Liver (tissue), 9 donors: ENCODE results near the gene GARIN5A. TPM values are rescaled to one million over a fixed set of nuclear protein-coding genes. Genes with fewer than 3 reads are reported as not detected.

Experiments
- DNase-seq: peaks from one replicate; pipeline ENCODE4 v3.0.0-alpha.2; 2017; ENCODE audit warnings: low spot score
- H3K27ac ChIP-seq, 2 donors: one replicate each; pipeline ENCODE4 v1.7.0; 2013; ENCODE audit warnings: inconsistent platforms in 2 of 2, low read length in 2 of 2, control low read depth in 1 of 2, low read depth in 1 of 2, mild to moderate bottlenecking in 1 of 2
- H3K27me3 ChIP-seq, 4 donors: one replicate each; pipeline versions ENCODE4 v1.6.1 to v1.7.0; 2013; ENCODE audit warnings: low read length in 3 of 4, inconsistent platforms in 1 of 4, mild to moderate bottlenecking in 1 of 4, moderate library complexity in 1 of 4; ENCODE audit not compliant: control insufficient read depth in 4 of 4, insufficient read depth in 4 of 4
- H3K36me3 ChIP-seq, 4 donors: one replicate each; pipeline versions ENCODE4 v1.6.1 to v1.7.0; 2013; ENCODE audit warnings: low read length in 3 of 4, mild to moderate bottlenecking in 3 of 4, low read depth in 1 of 4, moderate library complexity in 1 of 4; ENCODE audit not compliant: control insufficient read depth in 4 of 4, insufficient read depth in 3 of 4
- H3K4me1 ChIP-seq, 4 donors: one replicate each; pipeline versions ENCODE4 v1.6.1 to v1.7.0; 2013; ENCODE audit warnings: low read length in 3 of 4, mild to moderate bottlenecking in 3 of 4, moderate library complexity in 1 of 4; ENCODE audit not compliant: control insufficient read depth in 4 of 4, insufficient read depth in 4 of 4
- H3K4me3 ChIP-seq, 3 donors: one replicate each; pipeline versions ENCODE4 v1.6.1 to v1.7.0; 2013; ENCODE audit warnings: low read length in 3 of 3, control low read depth in 1 of 3, low read depth in 1 of 3, mild to moderate bottlenecking in 1 of 3
- H3K9ac ChIP-seq, 2 donors: one replicate each; pipeline ENCODE4 v1.7.0; 2013; ENCODE audit warnings: low read length in 2 of 2, mild to moderate bottlenecking in 2 of 2, moderate library complexity in 2 of 2, control low read depth in 1 of 2, low read depth in 1 of 2
- H3K9me3 ChIP-seq, 4 donors: one replicate each; pipeline versions ENCODE4 v1.6.1 to v1.7.0; 2013; ENCODE audit warnings: low read length in 3 of 4; ENCODE audit not compliant: control insufficient read depth in 4 of 4
- FOXA1 ChIP-seq: IDR thresholded peaks from 2 replicates; pipeline ENCODE4 v1.6.1; 2016; ENCODE audit warnings: antibody characterized with exemption
- FOXA2 ChIP-seq: IDR thresholded peaks from 2 replicates; pipeline ENCODE4 v1.6.1; 2016; ENCODE audit warnings: antibody characterized with exemption
- GABPA ChIP-seq, 2 donors: IDR thresholded peaks in 1 of 2; conservative IDR thresholded peaks in 1 of 2; 2 replicates each; pipeline ENCODE4 v1.6.1; 2016; ENCODE audit warnings: antibody characterized with exemption in 2 of 2, mild to moderate bottlenecking in 1 of 2, moderate library complexity in 1 of 2
- HNF4G ChIP-seq: IDR thresholded peaks from 2 replicates; pipeline ENCODE4 v1.6.1; 2016; ENCODE audit warnings: antibody characterized with exemption
- RAD21 ChIP-seq, 2 donors: IDR thresholded peaks; 2 replicates each; pipeline ENCODE4 v1.6.1; 2016; ENCODE audit warnings: antibody characterized with exemption in 2 of 2, mild to moderate bottlenecking in 2 of 2
- SP1 ChIP-seq: IDR thresholded peaks from 2 replicates; pipeline ENCODE4 v1.6.1; 2018; ENCODE audit warnings: antibody characterized with exemption, mild to moderate bottlenecking
- TAF1 ChIP-seq: conservative IDR thresholded peaks from 2 replicates; pipeline ENCODE4 v1.6.1; 2016; ENCODE audit warnings: antibody characterized with exemption, mild to moderate bottlenecking
- WGBS: extraction: QIAGEN DNeasy Blood & Tissue Kit; methylation state at CpG from one replicate; pipeline ENCODE4 v1.1.7; 2013; 5-methylcytosine and 5-hydroxymethylcytosine counted together
- polyA plus RNA-seq, 2 donors: library from polyadenylated mRNA; stranded (reverse) in 1 of 2; unstranded in 1 of 2; fragments of 200-250 nt in 1 of 2; fragments of >200 nt in 1 of 2; fragmentation: Nextera tagmentation in 1 of 2; extraction: Ambion mirVana in 1 of 2; gene quantifications; one replicate each; pipeline versions ENCODE4 v1.2.1 to v1.2.3, GENCODE V29; 2013 to 2015
- total RNA-seq, 2 donors: library from RNA; depleted of rRNA; stranded (reverse); fragments of >200 nt; gene quantifications; one replicate each; pipeline ENCODE4 v1.2.3, GENCODE V29; 2014
- TF ChIP-seq, protein P1 (sequence below): IDR thresholded peaks from 2 replicates; pipeline ENCODE4 v1.6.1; 2016; ENCODE audit warnings: antibody characterized with exemption, mild to moderate bottlenecking
- TF ChIP-seq, protein P2 (sequence below): IDR thresholded peaks from 2 replicates; pipeline ENCODE4 v1.6.1; 2016; ENCODE audit warnings: antibody characterized with exemption
- TF ChIP-seq, protein P3 (sequence below): fragments of 150-350 bp; IDR thresholded peaks from 2 replicates; pipeline ENCODE4 v1.5.1; 2017; ENCODE audit warnings: improper control_type of control experiment, low read depth, low read length; ENCODE audit not compliant: missing input control
- TF ChIP-seq, protein P4 (sequence below): IDR thresholded peaks from 2 replicates; pipeline ENCODE4 v1.6.1; 2016; ENCODE audit warnings: antibody characterized with exemption
- donor health status: healthy.
- donor health status: healthy.
- donor health status: healthy.
- donor health status: healthy.
- donor health status: healthy.

Gene GARIN5A
- total and polyA plus RNA-seq, 4 donors = 0.42 to 1.7 (median 1.1) TPM

DNA sequence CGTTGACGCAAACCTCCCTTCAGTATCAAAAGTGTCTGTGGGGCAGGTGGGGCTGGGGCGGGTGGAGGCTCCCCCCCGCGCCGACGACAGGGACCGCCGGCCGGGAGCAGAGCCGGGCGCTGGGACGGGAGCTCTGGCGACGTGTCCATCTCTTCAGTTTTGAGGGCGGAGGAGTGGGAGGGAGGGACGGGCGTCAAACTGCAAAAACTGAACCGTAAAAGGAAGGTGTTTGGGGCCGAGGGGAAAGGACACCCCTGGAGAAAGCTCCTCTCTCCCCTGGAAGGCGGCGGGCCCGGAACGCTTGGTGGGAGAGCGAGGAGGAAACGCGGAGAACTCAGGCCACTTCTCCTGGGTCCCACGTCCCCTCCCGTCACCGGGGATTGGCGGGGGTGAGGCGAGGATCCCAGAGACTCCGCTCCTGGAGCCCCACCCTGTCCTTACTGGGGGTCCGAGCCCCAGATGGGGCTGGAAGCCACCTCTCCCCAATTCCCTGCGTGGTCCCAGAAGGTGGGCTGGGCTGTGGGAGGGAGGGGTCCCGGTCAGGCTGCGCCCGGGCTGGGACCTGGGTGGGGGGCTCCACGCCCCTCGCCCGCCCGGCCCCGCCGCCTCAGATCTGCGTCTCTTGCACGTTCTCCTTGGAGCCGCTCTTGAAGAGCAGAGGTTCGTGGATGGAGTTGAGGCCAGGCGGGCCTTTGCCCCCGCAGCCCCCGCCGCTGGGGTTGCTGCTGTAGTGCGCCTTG is 40.5 kb upstream of the GARIN5A start:
- Histone ChIP-seq H3K9ac (no peak overlapping the region), H3K9me3 (no peaks in the 10 kb centered on the region), H3K36me3 (no peaks in the 10 kb centered on the region), H3K27me3 (no peaks in the 10 kb centered on the region), H3K27ac (no peak overlapping the region), H3K4me3 (no peak overlapping the region), H3K4me1 (peaks cover 6 to 14% (median 10%) of the 10 kb centered on the region in 4 donors)
- no peak for DNase-seq
- 62% methylated on average over 53 of the region's 53 CpGs for WGBS
- no peak for TF ChIP-seq SP1
- TF ChIP-seq, protein P1, sequence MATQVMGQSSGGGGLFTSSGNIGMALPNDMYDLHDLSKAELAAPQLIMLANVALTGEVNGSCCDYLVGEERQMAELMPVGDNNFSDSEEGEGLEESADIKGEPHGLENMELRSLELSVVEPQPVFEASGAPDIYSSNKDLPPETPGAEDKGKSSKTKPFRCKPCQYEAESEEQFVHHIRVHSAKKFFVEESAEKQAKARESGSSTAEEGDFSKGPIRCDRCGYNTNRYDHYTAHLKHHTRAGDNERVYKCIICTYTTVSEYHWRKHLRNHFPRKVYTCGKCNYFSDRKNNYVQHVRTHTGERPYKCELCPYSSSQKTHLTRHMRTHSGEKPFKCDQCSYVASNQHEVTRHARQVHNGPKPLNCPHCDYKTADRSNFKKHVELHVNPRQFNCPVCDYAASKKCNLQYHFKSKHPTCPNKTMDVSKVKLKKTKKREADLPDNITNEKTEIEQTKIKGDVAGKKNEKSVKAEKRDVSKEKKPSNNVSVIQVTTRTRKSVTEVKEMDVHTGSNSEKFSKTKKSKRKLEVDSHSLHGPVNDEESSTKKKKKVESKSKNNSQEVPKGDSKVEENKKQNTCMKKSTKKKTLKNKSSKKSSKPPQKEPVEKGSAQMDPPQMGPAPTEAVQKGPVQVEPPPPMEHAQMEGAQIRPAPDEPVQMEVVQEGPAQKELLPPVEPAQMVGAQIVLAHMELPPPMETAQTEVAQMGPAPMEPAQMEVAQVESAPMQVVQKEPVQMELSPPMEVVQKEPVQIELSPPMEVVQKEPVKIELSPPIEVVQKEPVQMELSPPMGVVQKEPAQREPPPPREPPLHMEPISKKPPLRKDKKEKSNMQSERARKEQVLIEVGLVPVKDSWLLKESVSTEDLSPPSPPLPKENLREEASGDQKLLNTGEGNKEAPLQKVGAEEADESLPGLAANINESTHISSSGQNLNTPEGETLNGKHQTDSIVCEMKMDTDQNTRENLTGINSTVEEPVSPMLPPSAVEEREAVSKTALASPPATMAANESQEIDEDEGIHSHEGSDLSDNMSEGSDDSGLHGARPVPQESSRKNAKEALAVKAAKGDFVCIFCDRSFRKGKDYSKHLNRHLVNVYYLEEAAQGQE = no peak
- no peak for TF ChIP-seq TAF1

DNA sequence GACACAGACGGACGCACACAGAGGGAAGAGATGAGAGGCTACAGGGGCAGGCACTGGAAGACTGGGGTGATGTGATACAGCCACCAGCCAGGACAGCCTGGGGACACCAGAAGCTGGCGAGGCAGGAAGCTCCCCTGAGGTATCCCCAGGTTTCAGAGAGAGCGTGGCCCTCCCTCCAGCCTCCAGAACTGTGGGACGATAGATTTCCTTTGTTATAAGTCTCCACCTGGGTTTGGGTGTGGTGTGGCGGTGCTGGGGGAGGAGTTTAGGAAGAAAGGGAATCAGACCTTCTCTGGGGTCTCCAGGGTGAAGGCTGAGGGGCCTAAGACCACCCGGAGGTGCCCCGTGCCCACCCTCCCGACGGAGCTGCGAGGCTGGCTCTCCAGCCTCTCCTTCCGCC is 39.8 kb upstream of the GARIN5A start:
- TF ChIP-seq FOXA2 = no peak
- TF ChIP-seq, protein P2, sequence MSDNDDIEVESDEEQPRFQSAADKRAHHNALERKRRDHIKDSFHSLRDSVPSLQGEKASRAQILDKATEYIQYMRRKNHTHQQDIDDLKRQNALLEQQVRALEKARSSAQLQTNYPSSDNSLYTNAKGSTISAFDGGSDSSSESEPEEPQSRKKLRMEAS = no peak
- TF ChIP-seq HNF4G = no peak
- TF ChIP-seq, protein P3, sequence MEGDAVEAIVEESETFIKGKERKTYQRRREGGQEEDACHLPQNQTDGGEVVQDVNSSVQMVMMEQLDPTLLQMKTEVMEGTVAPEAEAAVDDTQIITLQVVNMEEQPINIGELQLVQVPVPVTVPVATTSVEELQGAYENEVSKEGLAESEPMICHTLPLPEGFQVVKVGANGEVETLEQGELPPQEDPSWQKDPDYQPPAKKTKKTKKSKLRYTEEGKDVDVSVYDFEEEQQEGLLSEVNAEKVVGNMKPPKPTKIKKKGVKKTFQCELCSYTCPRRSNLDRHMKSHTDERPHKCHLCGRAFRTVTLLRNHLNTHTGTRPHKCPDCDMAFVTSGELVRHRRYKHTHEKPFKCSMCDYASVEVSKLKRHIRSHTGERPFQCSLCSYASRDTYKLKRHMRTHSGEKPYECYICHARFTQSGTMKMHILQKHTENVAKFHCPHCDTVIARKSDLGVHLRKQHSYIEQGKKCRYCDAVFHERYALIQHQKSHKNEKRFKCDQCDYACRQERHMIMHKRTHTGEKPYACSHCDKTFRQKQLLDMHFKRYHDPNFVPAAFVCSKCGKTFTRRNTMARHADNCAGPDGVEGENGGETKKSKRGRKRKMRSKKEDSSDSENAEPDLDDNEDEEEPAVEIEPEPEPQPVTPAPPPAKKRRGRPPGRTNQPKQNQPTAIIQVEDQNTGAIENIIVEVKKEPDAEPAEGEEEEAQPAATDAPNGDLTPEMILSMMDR = no peak
- TF ChIP-seq GABPA (IDR thresholded peaks at IDR 0.05 in 1 of 2, conservative IDR thresholded peaks at IDR 0.05 in 1 of 2) = no peak
- no peak for TF ChIP-seq TAF1
- TF ChIP-seq, protein P1 = no peak
- TF ChIP-seq, protein P4, sequence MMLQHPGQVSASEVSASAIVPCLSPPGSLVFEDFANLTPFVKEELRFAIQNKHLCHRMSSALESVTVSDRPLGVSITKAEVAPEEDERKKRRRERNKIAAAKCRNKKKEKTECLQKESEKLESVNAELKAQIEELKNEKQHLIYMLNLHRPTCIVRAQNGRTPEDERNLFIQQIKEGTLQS = no peak
- TF ChIP-seq RAD21 (IDR thresholded peaks at IDR 0.05) = no peak
- no peak for TF ChIP-seq FOXA1
- DNase-seq = no peak
- Histone ChIP-seq H3K9ac (no peak overlapping the region), H3K27ac (no peak overlapping the region), H3K36me3 (no peaks in the 10 kb centered on the region), H3K4me3 (no peak overlapping the region), H3K27me3 (no peaks in the 10 kb centered on the region), H3K4me1 (peaks cover 8 to 18% (median 14%) of the 10 kb centered on the region in 4 donors), H3K9me3 (no peaks in the 10 kb centered on the region)
- 58% methylated on average over 12 of the region's 12 CpGs for WGBS
